CD4-positive, alpha-beta T cell (primary cell): ENCODE results near the gene ZNF366. TPM values are rescaled to one million over a fixed set of nuclear protein-coding genes. Genes with fewer than 3 reads are reported as not detected.

Experiments
- ATAC-seq: fragments of 200-7000 bp; cut with Tn5 transposase; one replicate; pipeline ENCODE4 v1.10.0; 2022; ENCODE audit warnings: mild to moderate bottlenecking; ENCODE audit not compliant: poor library complexity
- CTCF ChIA-PET: fragments of 350-600 bp; sonication (Branson Sonifier 250); formaldehyde crosslinking; loops from one replicate; lab custom pipeline; 2021; ENCODE audit warnings: antibody characterized with exemption, inconsistent platforms; lab: Charles Lee
- POLR2A ChIA-PET: fragments of 350-600 bp; sonication (Branson Sonifier 250); formaldehyde crosslinking; loops from one replicate; lab custom pipeline; 2021; ENCODE audit warnings: antibody characterized with exemption, inconsistent platforms; lab: Charles Lee
- DNase-seq, 14 experiments: peaks; one replicate each; pipeline ENCODE4 v3.0.0-alpha.2; 2013 to 2020; ENCODE audit warnings: mixed read lengths in 2 of 14
- H3K27ac ChIP-seq, 2 donors: one replicate each; pipeline versions ENCODE4 v1.5.1 to v1.7.0; 2013; ENCODE audit warnings: low read length in 2 of 2, low read depth in 1 of 2, mild to moderate bottlenecking in 1 of 2
- H3K27me3 ChIP-seq, 2 experiments: 1 replicate in 1 of 2; 2 replicates in 1 of 2; pipeline versions ENCODE4 v1.6.1 to v1.7.0; 2013; ENCODE audit warnings: low read length in 2 of 2, control low read depth in 1 of 2, mild to moderate bottlenecking in 1 of 2, moderate library complexity in 1 of 2; ENCODE audit not compliant: insufficient read depth in 2 of 2, control insufficient read depth in 1 of 2
- H3K36me3 ChIP-seq: one replicate; pipeline ENCODE4 v1.6.1; 2013; ENCODE audit warnings: low read length, control low read depth; ENCODE audit not compliant: insufficient read depth
- H3K4me1 ChIP-seq: one replicate; pipeline ENCODE4 v1.6.1; 2013; ENCODE audit warnings: low read length, control low read depth; ENCODE audit not compliant: insufficient read depth
- H3K4me3 ChIP-seq: one replicate; pipeline ENCODE4 v1.5.1; 2013; ENCODE audit warnings: mild to moderate bottlenecking, low read length, moderate library complexity
- H3K9me3 ChIP-seq, 2 experiments: 1 replicate in 1 of 2; 2 replicates in 1 of 2; pipeline versions ENCODE4 v1.6.1 to v1.7.0; 2013; ENCODE audit warnings: low read length in 2 of 2, mild to moderate bottlenecking in 2 of 2, control low read depth in 1 of 2, moderate library complexity in 1 of 2; ENCODE audit not compliant: control insufficient read depth in 1 of 2, insufficient read depth in 1 of 2
- H3K27ac Mint-ChIP-seq: one replicate; pipeline ENCODE4 v1.8.0; 2020; ENCODE audit warnings: mixed read lengths
- H3K27me3 Mint-ChIP-seq: one replicate; pipeline ENCODE4 v1.8.0; 2021; ENCODE audit warnings: mixed read lengths
- H3K36me3 Mint-ChIP-seq: one replicate; pipeline ENCODE4 v1.8.0; 2021; ENCODE audit warnings: low read depth, mixed read lengths
- H3K4me1 Mint-ChIP-seq: one replicate; pipeline ENCODE4 v1.8.0; 2021; ENCODE audit warnings: low read depth, mixed read lengths
- H3K4me3 Mint-ChIP-seq: one replicate; pipeline ENCODE4 v1.8.0; 2020; ENCODE audit warnings: mild to moderate bottlenecking, mixed read lengths
- H3K9me3 Mint-ChIP-seq: one replicate; pipeline ENCODE4 v1.8.0; 2020; ENCODE audit warnings: mixed read lengths
- CTCF ChIP-seq: fragments of 200-600 bp; IDR thresholded peaks from one replicate; pipeline ENCODE4 v1.8.0; 2022; ENCODE audit warnings: antibody characterized with exemption, mild to moderate bottlenecking
- intact Hi-C, 2 experiments: fragments of 100-400 bp; cut with DNase I in 1 of 2; cut with micrococcal nuclease in 1 of 2; formaldehyde crosslinking; loops; one replicate each; pipeline versions ENCODE4 v1.15.1 to v1.9.0; 2023 to 2025; cut with DNase I, micrococcal nuclease
- total RNA-seq, 174 experiments: library from RNA in 2 of 174; stranded (reverse) in 2 of 174; gene quantifications; one replicate each; pipeline ENCODE4 v1.2.3 and lab custom pipeline; 2021 to 2026

ZNF366 gene
- total RNA-seq, 2 experiments from 2014 or later, result 0.06 to 0.14 TPM

GRCh38 chr5:72434056-72434780 is 73.0 kb downstream of the ZNF366 start:
- H3K4me1 Mint-ChIP-seq, result no peaks in the 10 kb centered on the region
- H3K27ac Mint-ChIP-seq, result no peak overlapping the region
- Histone ChIP-seq H3K9me3 (no peaks in the 10 kb centered on the region), H3K36me3 (no peaks in the 10 kb centered on the region), H3K27me3 (peaks cover 0 to 4% of the 10 kb centered on the region in 2 experiments), H3K4me3 (no peak overlapping the region), H3K27ac (no peak overlapping the region), H3K4me1 (no peaks in the 10 kb centered on the region)
- ChIA-PET CTCF (no interaction called here), POLR2A (no interaction called here)
- H3K27me3 Mint-ChIP-seq, result peaks cover 16% of the 10 kb centered on the region
- no peaks in the 10 kb centered on the region for H3K36me3 Mint-ChIP-seq
- TF ChIP-seq CTCF, result no peak
- ATAC-seq (no peak), DNase-seq (no peak)
- intact Hi-C loops, result no loop called here
- no peak overlapping the region for H3K4me3 Mint-ChIP-seq
- no peaks in the 10 kb centered on the region for H3K9me3 Mint-ChIP-seq

- Histone ChIP-seq H3K4me1 (no peaks in the 10 kb centered on the region), H3K27ac (no peak overlapping the region), H3K36me3 (no peaks in the 10 kb centered on the region), H3K27me3 (peaks cover 0 to 4% of the 10 kb centered on the region in 2 experiments), H3K9me3 (no peaks in the 10 kb centered on the region), H3K4me3 (no peak overlapping the region)
- Mint-ChIP-seq H3K4me1 (no peaks in the 10 kb centered on the region), H3K4me3 (no peak overlapping the region), H3K27me3 (peaks cover 16% of the 10 kb centered on the region), H3K9me3 (no peaks in the 10 kb centered on the region), H3K27ac (no peak overlapping the region), H3K36me3 (no peaks in the 10 kb centered on the region)
- DNase-seq (no peak), ATAC-seq (no peak)
- CTCF ChIA-PET, result no interaction called here
- TF ChIP-seq CTCF, result no peak
- POLR2A ChIA-PET, result no interaction called here
- intact Hi-C loops, result no loop called here
Observed at GRCh38 chr5:72433522-72433921, 73.7 kb downstream of the ZNF366 start.

GRCh38 chr5:72428669-72429068 is 78.5 kb downstream of the ZNF366 start:
- Histone ChIP-seq H3K36me3 (no peaks in the 10 kb centered on the region), H3K4me3 (no peak overlapping the region), H3K4me1 (no peaks in the 10 kb centered on the region), H3K9me3 (no peaks in the 10 kb centered on the region), H3K27me3 (peaks cover 0 to 11% of the 10 kb centered on the region in 2 experiments), H3K27ac (no peak overlapping the region)
- ChIA-PET CTCF (no interaction called here), POLR2A (no interaction called here)
- no peak for DNase-seq
- Mint-ChIP-seq H3K27me3 (peaks cover 29% of the 10 kb centered on the region), H3K4me3 (no peak overlapping the region), H3K9me3 (no peaks in the 10 kb centered on the region), H3K27ac (no peak overlapping the region), H3K4me1 (no peaks in the 10 kb centered on the region), H3K36me3 (no peaks in the 10 kb centered on the region)
- ATAC-seq, result no peak
- TF ChIP-seq CTCF, result no peak
- intact Hi-C loops, result no loop called here
